ENCODE measurements around the gene USF3. TPM values are rescaled to one million over a fixed set of nuclear protein-coding genes. Genes with fewer than 3 reads are reported as not detected.

The USF3 gene
- total RNA-seq, 1 donor from 2014 or later: 20.8 TPM

- TF ChIP-seq, protein P1, sequence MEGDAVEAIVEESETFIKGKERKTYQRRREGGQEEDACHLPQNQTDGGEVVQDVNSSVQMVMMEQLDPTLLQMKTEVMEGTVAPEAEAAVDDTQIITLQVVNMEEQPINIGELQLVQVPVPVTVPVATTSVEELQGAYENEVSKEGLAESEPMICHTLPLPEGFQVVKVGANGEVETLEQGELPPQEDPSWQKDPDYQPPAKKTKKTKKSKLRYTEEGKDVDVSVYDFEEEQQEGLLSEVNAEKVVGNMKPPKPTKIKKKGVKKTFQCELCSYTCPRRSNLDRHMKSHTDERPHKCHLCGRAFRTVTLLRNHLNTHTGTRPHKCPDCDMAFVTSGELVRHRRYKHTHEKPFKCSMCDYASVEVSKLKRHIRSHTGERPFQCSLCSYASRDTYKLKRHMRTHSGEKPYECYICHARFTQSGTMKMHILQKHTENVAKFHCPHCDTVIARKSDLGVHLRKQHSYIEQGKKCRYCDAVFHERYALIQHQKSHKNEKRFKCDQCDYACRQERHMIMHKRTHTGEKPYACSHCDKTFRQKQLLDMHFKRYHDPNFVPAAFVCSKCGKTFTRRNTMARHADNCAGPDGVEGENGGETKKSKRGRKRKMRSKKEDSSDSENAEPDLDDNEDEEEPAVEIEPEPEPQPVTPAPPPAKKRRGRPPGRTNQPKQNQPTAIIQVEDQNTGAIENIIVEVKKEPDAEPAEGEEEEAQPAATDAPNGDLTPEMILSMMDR (conservative IDR thresholded peaks at IDR 0.05): no peak
- peaks cover 10% of the 10 kb centered on the region for H3K4me1 Mint-ChIP-seq (ENCODE audit: unreplicated experiment)
- DNase-seq (ENCODE audit: extremely low spot score, unreplicated experiment): no peak
- H3K4me3 Mint-ChIP-seq: no peak overlapping the region
- H3K27me3 Mint-ChIP-seq: peaks cover 17% of the 10 kb centered on the region
- H3K9me3 Mint-ChIP-seq: no peaks in the 10 kb centered on the region
- H3K27ac Mint-ChIP-seq: no peak overlapping the region
- no peaks in the 10 kb centered on the region for H3K36me3 Mint-ChIP-seq
Measured at GRCh38 chr3:113620091-113620490, 76.4 kb downstream of the USF3 start.

DNA sequence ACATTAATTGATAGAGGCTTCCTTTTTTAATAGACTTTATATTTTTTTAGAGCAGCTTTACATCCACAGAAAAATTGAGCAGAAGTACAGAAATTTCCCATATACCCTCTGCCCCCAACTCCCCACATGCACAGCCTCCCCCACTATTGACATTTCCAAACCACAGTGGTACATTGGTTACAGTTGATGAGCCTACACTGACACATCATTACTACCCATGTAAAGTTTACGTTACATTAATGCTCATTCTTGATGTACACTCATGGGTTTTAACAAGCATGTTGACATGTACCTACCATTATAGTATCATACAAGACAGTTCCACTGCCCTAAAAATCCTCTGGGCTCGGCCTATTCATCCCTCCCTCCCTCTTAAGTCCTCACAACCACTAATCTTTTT, 78.7 kb downstream of the USF3 start:
- TF ChIP-seq, protein P1 (conservative IDR thresholded peaks at IDR 0.05): no peak
- no peak for DNase-seq (ENCODE audit: extremely low spot score, unreplicated experiment)

GRCh38 chr3:113615976-113616375, 80.5 kb downstream of the USF3 start:
- peaks cover 7% of the 10 kb centered on the region for H3K4me1 Mint-ChIP-seq (ENCODE audit: unreplicated experiment)
- H3K9me3 Mint-ChIP-seq: no peaks in the 10 kb centered on the region
- no peak for DNase-seq (ENCODE audit: extremely low spot score, unreplicated experiment)
- TF ChIP-seq, protein P1 (conservative IDR thresholded peaks at IDR 0.05): no peak
- H3K27me3 Mint-ChIP-seq: peaks cover 1% of the 10 kb centered on the region
- H3K27ac Mint-ChIP-seq: no peak overlapping the region
- H3K36me3 Mint-ChIP-seq: no peaks in the 10 kb centered on the region
- H3K4me3 Mint-ChIP-seq: no peak overlapping the region

More for the DNA sequence above, 78.7 kb downstream of the USF3 start:
- H3K27ac Mint-ChIP-seq: no peak overlapping the region
- no peak overlapping the region for H3K4me3 Mint-ChIP-seq
- no peaks in the 10 kb centered on the region for H3K9me3 Mint-ChIP-seq
- H3K27me3 Mint-ChIP-seq: peaks cover 4% of the 10 kb centered on the region
- peaks cover 7% of the 10 kb centered on the region for H3K4me1 Mint-ChIP-seq (ENCODE audit: unreplicated experiment)
- H3K36me3 Mint-ChIP-seq: no peaks in the 10 kb centered on the region

- TF ChIP-seq, protein P1 (conservative IDR thresholded peaks at IDR 0.05): no peak
- H3K36me3 Mint-ChIP-seq: no peaks in the 10 kb centered on the region
- no peak overlapping the region for H3K4me3 Mint-ChIP-seq
- no peaks in the 10 kb centered on the region for H3K27me3 Mint-ChIP-seq
- H3K4me1 Mint-ChIP-seq (ENCODE audit: unreplicated experiment): peaks cover 7% of the 10 kb centered on the region
- no peak overlapping the region for H3K27ac Mint-ChIP-seq
- H3K9me3 Mint-ChIP-seq: no peaks in the 10 kb centered on the region
- DNase-seq (ENCODE audit: extremely low spot score, unreplicated experiment): no peak
Measured at GRCh38 chr3:113614402-113614801, 82.0 kb downstream of the USF3 start.

- Mint-ChIP-seq H3K4me1 (ENCODE audit: unreplicated experiment) (no peaks in the 10 kb centered on the region), H3K9me3 (no peaks in the 10 kb centered on the region), H3K27ac (no peak overlapping the region), H3K27me3 (no peaks in the 10 kb centered on the region), H3K4me3 (no peak overlapping the region), H3K36me3 (no peaks in the 10 kb centered on the region)
- no peak for DNase-seq (ENCODE audit: extremely low spot score, unreplicated experiment)
- TF ChIP-seq, protein P1 (conservative IDR thresholded peaks at IDR 0.05): no peak
Measured at GRCh38 chr3:113607219-113607596, 89.2 kb downstream of the USF3 start.
